Cardiac fibroblast (primary cell): ENCODE data around the gene NUBP2.

Source experiments
- DNase-seq, 2 donors: peaks; one replicate each; pipeline versions ENCODE4 v3.0.0 to v3.0.0-alpha.2; 2010; ENCODE audit warnings: low read depth in 2 of 2
- H3K4me3 ChIP-seq, 2 donors: replicated peaks in 1 of 2; 1 replicate in 1 of 2; 2 replicates in 1 of 2; pipeline ENCODE4 v1.5.1; 2011; ENCODE audit warnings: low read depth in 2 of 2, low read length in 2 of 2, mild to moderate bottlenecking in 2 of 2, moderate library complexity in 1 of 2
- CTCF ChIP-seq: IDR thresholded peaks from one replicate; pipeline ENCODE4 v1.5.1; 2011; ENCODE audit warnings: low read depth, mild to moderate bottlenecking, low read length, inconsistent platforms

The NUBP2 gene

GRCh38 chr16:1810106-1810505 lies 27.3 kb downstream of the NUBP2 start:
- no peak overlapping the region for H3K4me3 ChIP-seq
- TF ChIP-seq CTCF: no peak
- DNase-seq: no peak

- DNase-seq: no peak
- no peak overlapping the region for H3K4me3 ChIP-seq
- TF ChIP-seq CTCF: no peak
Measured at GRCh38 chr16:1810536-1810935, 27.8 kb downstream of the NUBP2 start.

- no peak overlapping the region for H3K4me3 ChIP-seq
- DNase-seq: peak; percentile 72 to 89
- TF ChIP-seq CTCF: peak; percentile 57
Measured at GRCh38 chr16:1812732-1813163, 30.0 kb downstream of the NUBP2 start.

GRCh38 chr16:1815461-1815860 lies 32.7 kb downstream of the NUBP2 start:
- H3K4me3 ChIP-seq: no peak overlapping the region
- TF ChIP-seq CTCF: no peak
- DNase-seq: no peak

GRCh38 chr16:1816396-1817275 lies 33.9 kb downstream of the NUBP2 start:
- no peak for DNase-seq
- no peak for TF ChIP-seq CTCF
- H3K4me3 ChIP-seq: no peak overlapping the region

- DNase-seq: no peak
- no peak for TF ChIP-seq CTCF
- H3K4me3 ChIP-seq: no peak overlapping the region
Measured at GRCh38 chr16:1817276-1817589, 34.5 kb downstream of the NUBP2 start.

GRCh38 chr16:1817716-1818115 lies 35.0 kb downstream of the NUBP2 start:
- no peak for TF ChIP-seq CTCF
- no peak overlapping the region for H3K4me3 ChIP-seq
- DNase-seq: no peak
